ENCODE data around the gene MYO3B.

MYO3B gene

DNA sequence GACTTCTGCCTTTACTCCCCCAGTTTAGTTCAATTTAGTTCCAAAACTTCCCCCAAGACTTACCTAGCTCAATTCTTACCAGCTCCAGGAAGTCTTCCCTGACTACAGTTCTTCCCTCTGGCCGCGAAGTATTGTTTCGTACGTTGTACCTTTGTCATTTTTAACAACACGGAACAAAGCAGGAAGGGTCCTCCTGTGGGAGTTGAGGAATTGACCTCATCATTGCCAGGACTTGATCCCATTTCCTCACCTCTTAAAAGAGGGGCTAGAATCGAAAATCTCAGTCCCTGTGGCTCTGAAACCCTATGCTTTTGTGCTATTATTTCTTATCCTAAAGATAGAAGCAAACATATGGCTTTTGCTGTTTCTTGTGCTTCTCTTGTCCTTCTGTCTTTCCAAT, 187.1 kb downstream of the MYO3B start:
- H4K20me1 ChIP-seq (ENCODE audit: low read depth, low read length) = no peaks in the 10 kb centered on the region
- no peak overlapping the region for H3K9ac ChIP-seq (ENCODE audit: low read length)
- H3K36me3 ChIP-seq (ENCODE audit: low read length) = no peaks in the 10 kb centered on the region
- H3K79me2 ChIP-seq (ENCODE audit: insufficient read depth, low read length) = no peaks in the 10 kb centered on the region
- H3F3A ChIP-seq (ENCODE audit: insufficient read depth) = no peaks in the 10 kb centered on the region
- H3K4me3 ChIP-seq (ENCODE audit: insufficient read depth, low read length, poor library complexity, severe bottlenecking) = no peak overlapping the region
- no peak overlapping the region for H3K27ac ChIP-seq (ENCODE audit: low read depth, low read length)
- H3K27me3 ChIP-seq (ENCODE audit: low read length) = no peaks in the 10 kb centered on the region
- no peaks in the 10 kb centered on the region for H3K9me2 ChIP-seq (replicated peaks; ENCODE audit: insufficient read depth, low read length)
- no peak for TF ChIP-seq EZH2phosphoT487 (conservative IDR thresholded peaks at IDR 0.05; ENCODE audit: low read length)
- TF ChIP-seq, protein P1, sequence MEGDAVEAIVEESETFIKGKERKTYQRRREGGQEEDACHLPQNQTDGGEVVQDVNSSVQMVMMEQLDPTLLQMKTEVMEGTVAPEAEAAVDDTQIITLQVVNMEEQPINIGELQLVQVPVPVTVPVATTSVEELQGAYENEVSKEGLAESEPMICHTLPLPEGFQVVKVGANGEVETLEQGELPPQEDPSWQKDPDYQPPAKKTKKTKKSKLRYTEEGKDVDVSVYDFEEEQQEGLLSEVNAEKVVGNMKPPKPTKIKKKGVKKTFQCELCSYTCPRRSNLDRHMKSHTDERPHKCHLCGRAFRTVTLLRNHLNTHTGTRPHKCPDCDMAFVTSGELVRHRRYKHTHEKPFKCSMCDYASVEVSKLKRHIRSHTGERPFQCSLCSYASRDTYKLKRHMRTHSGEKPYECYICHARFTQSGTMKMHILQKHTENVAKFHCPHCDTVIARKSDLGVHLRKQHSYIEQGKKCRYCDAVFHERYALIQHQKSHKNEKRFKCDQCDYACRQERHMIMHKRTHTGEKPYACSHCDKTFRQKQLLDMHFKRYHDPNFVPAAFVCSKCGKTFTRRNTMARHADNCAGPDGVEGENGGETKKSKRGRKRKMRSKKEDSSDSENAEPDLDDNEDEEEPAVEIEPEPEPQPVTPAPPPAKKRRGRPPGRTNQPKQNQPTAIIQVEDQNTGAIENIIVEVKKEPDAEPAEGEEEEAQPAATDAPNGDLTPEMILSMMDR (IDR thresholded peaks at IDR 0.05; ENCODE audit: insufficient read depth, low read length, poor library complexity, severe bottlenecking) = no peak
- no peaks in the 10 kb centered on the region for H3K9me3 ChIP-seq (ENCODE audit: insufficient read depth, low read length)
- H3K4me2 ChIP-seq (ENCODE audit: low read depth, low read length, poor library complexity, severe bottlenecking) = no peak overlapping the region
- H2AFZ ChIP-seq (ENCODE audit: low read depth, low read length, severe bottlenecking) = no peak overlapping the region

DNA sequence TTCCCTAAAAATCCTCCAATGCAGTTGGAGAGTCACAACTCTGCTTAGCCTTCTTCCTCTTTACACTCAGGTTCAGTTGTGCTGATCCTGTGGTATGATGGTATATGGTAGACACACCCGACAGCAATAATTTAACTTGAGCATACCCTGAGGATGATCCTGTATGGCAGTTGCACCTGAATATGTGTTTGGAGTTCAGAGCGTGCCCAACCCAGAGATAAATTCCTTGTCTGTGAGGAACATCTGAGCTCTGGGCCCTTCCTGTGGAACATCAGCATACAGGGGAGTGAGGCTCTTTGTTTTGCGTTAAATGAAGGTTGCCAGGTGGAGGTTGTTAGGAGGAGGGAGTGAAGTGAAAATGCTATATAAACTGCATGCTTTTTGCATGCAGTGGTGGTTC, 187.7 kb downstream of the MYO3B start:
- Histone ChIP-seq H3K9me2 (replicated peaks; ENCODE audit: insufficient read depth, low read length) (no peaks in the 10 kb centered on the region), H3K36me3 (ENCODE audit: low read length) (no peaks in the 10 kb centered on the region), H3K4me2 (ENCODE audit: low read depth, low read length, poor library complexity, severe bottlenecking) (no peak overlapping the region), H4K20me1 (ENCODE audit: low read depth, low read length) (no peaks in the 10 kb centered on the region), H3K9ac (ENCODE audit: low read length) (no peak overlapping the region), H2AFZ (ENCODE audit: low read depth, low read length, severe bottlenecking) (no peak overlapping the region), H3K9me3 (ENCODE audit: insufficient read depth, low read length) (no peaks in the 10 kb centered on the region), H3K27me3 (ENCODE audit: low read length) (no peaks in the 10 kb centered on the region), H3K27ac (ENCODE audit: low read depth, low read length) (no peak overlapping the region), H3F3A (ENCODE audit: insufficient read depth) (no peaks in the 10 kb centered on the region), H3K79me2 (ENCODE audit: insufficient read depth, low read length) (no peaks in the 10 kb centered on the region), H3K4me3 (ENCODE audit: insufficient read depth, low read length, poor library complexity, severe bottlenecking) (no peak overlapping the region)
- no peak for TF ChIP-seq EZH2phosphoT487 (conservative IDR thresholded peaks at IDR 0.05; ENCODE audit: low read length)
- TF ChIP-seq, protein P1 (IDR thresholded peaks at IDR 0.05; ENCODE audit: insufficient read depth, low read length, poor library complexity, severe bottlenecking) = no peak

DNA sequence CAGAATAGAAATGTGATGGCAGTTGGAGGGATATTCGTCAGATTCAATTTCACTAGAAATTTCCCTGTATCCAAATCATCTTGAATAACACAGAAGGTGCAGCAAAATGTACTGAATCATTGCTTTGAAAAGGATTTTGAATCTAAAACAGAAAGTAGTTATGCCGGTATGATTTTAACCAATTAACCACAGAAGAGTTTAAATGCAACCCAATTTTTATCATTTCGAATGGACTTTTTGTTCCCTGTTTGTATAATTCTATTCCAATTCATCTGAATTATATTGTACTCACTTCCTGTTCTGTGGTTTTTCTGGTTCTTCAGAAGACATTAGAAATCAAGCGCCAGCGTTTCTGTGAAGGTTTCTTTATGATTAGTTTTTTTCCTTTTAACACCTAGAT, 190.4 kb downstream of the MYO3B start:
- Histone ChIP-seq H3K4me3 (ENCODE audit: insufficient read depth, low read length, poor library complexity, severe bottlenecking) (no peak overlapping the region), H3K4me2 (ENCODE audit: low read depth, low read length, poor library complexity, severe bottlenecking) (no peak overlapping the region), H2AFZ (ENCODE audit: low read depth, low read length, severe bottlenecking) (no peak overlapping the region), H3K27me3 (ENCODE audit: low read length) (no peaks in the 10 kb centered on the region), H3K9me3 (ENCODE audit: insufficient read depth, low read length) (no peaks in the 10 kb centered on the region), H4K20me1 (ENCODE audit: low read depth, low read length) (no peaks in the 10 kb centered on the region), H3K79me2 (ENCODE audit: insufficient read depth, low read length) (no peaks in the 10 kb centered on the region), H3K36me3 (ENCODE audit: low read length) (no peaks in the 10 kb centered on the region), H3F3A (ENCODE audit: insufficient read depth) (no peaks in the 10 kb centered on the region), H3K9me2 (replicated peaks; ENCODE audit: insufficient read depth, low read length) (no peaks in the 10 kb centered on the region), H3K27ac (ENCODE audit: low read depth, low read length) (no peak overlapping the region), H3K9ac (ENCODE audit: low read length) (no peak overlapping the region)
- TF ChIP-seq, protein P1 (IDR thresholded peaks at IDR 0.05; ENCODE audit: insufficient read depth, low read length, poor library complexity, severe bottlenecking) = no peak
- TF ChIP-seq EZH2phosphoT487 (conservative IDR thresholded peaks at IDR 0.05; ENCODE audit: low read length) = no peak

All from SU-DHL-6 (cell line).